ENCODE data around the gene SLC32A1. TPM values are rescaled to one million over a fixed set of nuclear protein-coding genes. Genes with fewer than 3 reads are reported as not detected.

Gene SLC32A1
- total and polyA plus RNA-seq, 2 of the 13 experiments (the other 11 are each of a cell fraction or from before 2014, with no cell fraction given): not detected

DNA sequence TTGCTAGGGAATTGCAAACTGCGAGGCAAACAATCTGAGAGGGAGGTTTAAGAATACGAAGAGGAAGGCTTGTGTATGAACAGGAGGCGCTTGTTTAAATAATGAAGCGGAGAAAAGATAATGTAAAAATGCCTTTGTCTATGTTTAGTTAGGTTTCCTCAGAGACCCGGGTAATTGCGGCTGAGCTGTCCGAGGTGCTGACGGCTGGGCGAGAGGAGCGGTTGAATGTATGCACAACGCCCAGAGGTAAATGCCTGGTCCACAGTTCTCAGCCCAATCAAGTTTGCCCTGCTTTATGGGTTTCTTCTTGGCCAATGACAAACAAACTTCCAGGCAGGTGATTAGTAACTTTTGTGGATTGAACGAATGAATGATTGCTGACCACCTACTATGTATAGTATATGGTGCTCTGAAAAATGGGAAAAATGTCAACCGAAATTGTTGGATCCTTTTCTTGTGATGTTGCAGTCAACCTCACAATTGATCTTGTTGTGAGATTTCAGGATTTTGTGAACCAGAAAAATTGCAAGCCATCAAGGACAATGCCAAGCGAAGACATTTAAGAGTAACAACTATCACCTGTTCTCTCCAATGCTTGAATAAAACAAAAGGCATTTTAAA is 38.3 kb upstream of the SLC32A1 start (continued):
- no peak for TF ChIP-seq AHDC1 (CRISPR knock-in tag; IDR thresholded peaks at IDR 0.05; ENCODE audit: borderline replicate concordance)
- TF ChIP-seq RFXANK (CRISPR knock-in tag; IDR thresholded peaks at IDR 0.05): no peak
- 0 out of 2 replicates have a peak, but pooled peaks have one; percentile 56 for TF ChIP-seq ZNF577 (CRISPR knock-in tag; IDR thresholded peaks at IDR 0.05; ENCODE audit: borderline replicate concordance, low read depth)
- TF ChIP-seq MXI1 (IDR thresholded peaks at IDR 0.05; ENCODE audit: borderline replicate concordance, low read depth, low read length): no peak
- TF ChIP-seq MYPOP (CRISPR knock-in tag; IDR thresholded peaks at IDR 0.05): peak; percentile 76; the same call in 1 of the 2 replicates
- TF ChIP-seq, protein P1, sequence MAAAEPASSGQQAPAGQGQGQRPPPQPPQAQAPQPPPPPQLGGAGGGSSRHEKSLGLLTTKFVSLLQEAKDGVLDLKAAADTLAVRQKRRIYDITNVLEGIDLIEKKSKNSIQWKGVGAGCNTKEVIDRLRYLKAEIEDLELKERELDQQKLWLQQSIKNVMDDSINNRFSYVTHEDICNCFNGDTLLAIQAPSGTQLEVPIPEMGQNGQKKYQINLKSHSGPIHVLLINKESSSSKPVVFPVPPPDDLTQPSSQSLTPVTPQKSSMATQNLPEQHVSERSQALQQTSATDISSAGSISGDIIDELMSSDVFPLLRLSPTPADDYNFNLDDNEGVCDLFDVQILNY (CRISPR knock-in tag; conservative IDR thresholded peaks at IDR 0.05): peak; percentile 76; the same call in 1 of the 2 replicates
- TF ChIP-seq SAFB2 (CRISPR knock-in tag; IDR thresholded peaks at IDR 0.05; ENCODE audit: borderline replicate concordance, low read depth): no peak; the same call in 1 of the 2 replicates
- TF ChIP-seq CBX2 (IDR thresholded peaks at IDR 0.05; ENCODE audit: low read depth, low read length): no peak
- TF ChIP-seq CBX2 (CRISPR knock-in tag; IDR thresholded peaks at IDR 0.05; ENCODE audit: low read depth): peak; percentile 52; the same call in 1 of the 2 replicates
- no peak for TF ChIP-seq FOXK2 (IDR thresholded peaks at IDR 0.05)
- TF ChIP-seq THAP11 (CRISPR knock-in tag; IDR thresholded peaks at IDR 0.05): peak; percentile 80
- TF ChIP-seq TAF1 (CRISPR knock-in tag; IDR thresholded peaks at IDR 0.05): no peak
- peak; percentile 43; the same call in 1 of the 2 replicates for TF ChIP-seq CSRNP1 (CRISPR knock-in tag; IDR thresholded peaks at IDR 0.05)
- TF ChIP-seq ZNF142 (CRISPR knock-in tag; IDR thresholded peaks at IDR 0.05): peak; percentile 94
